HG03520 (cell line): ENCODE results near the gene MUC12.
"Not testable (repeated sequence)": the region's sequence is repeated elsewhere in the genome, so short reads cannot be mapped to it uniquely, and the experiment has no call there.

Experiments used
- ATAC-seq: cut with Tn5 transposase; IDR thresholded peaks from one replicate; pipeline ENCODE4 v1.9.1; 2021; ENCODE audit warnings: mild to moderate bottlenecking, moderate library complexity; ENCODE audit not compliant: unreplicated experiment

The MUC12 gene

GRCh38 chr7:100969066-100969615, at the start of gene MUC12:
TSS of gene MUC12 (plus strand) at chr7:100969565. CDS start at chr7:100969623, 58 bp downstream.
- no peak for ATAC-seq

- not testable (repeated sequence) for ATAC-seq
These were observed 49.5 kb upstream of the MUC12 start for GRCh38 chr7:100919779-100920437.

- ATAC-seq, result no peak
These were observed 48.3 kb upstream of the MUC12 start for GRCh38 chr7:100921039-100921438.

GRCh38 chr7:100923616-100924015, 45.7 kb upstream of the MUC12 start:
- not testable (repeated sequence) for ATAC-seq

- ATAC-seq, result no peak
These were observed 39.6 kb upstream of the MUC12 start for GRCh38 chr7:100929808-100930174.

GRCh38 chr7:100933734-100934133, 35.6 kb upstream of the MUC12 start:
- ATAC-seq, result no peak

- ATAC-seq, result not testable (repeated sequence)
These were observed 34.0 kb upstream of the MUC12 start for GRCh38 chr7:100935381-100935780.

- not testable (repeated sequence) for ATAC-seq
These were observed 33.2 kb upstream of the MUC12 start for GRCh38 chr7:100936167-100936566.

- no peak for ATAC-seq
These were observed 27.2 kb upstream of the MUC12 start for GRCh38 chr7:100942045-100942774.

- no peak for ATAC-seq
These were observed 25.7 kb upstream of the MUC12 start for GRCh38 chr7:100943693-100944092.

- no peak for ATAC-seq
These were observed 25.2 kb upstream of the MUC12 start for GRCh38 chr7:100944138-100944537.

- ATAC-seq, result no peak
These were observed 23.3 kb upstream of the MUC12 start for GRCh38 chr7:100946111-100946510.

GRCh38 chr7:100946766-100947365, 22.5 kb upstream of the MUC12 start:
- no peak for ATAC-seq

GRCh38 chr7:100947792-100948191, 21.6 kb upstream of the MUC12 start:
- no peak for ATAC-seq

GRCh38 chr7:100949227-100949932, 20.0 kb upstream of the MUC12 start, which contains the start of gene MUC3A:
TSS of gene MUC3A (plus strand) at chr7:100949534. CDS start at chr7:100949625, 91 bp downstream.
- no peak for ATAC-seq

- ATAC-seq, result no peak
These were observed 19.4 kb upstream of the MUC12 start for GRCh38 chr7:100949933-100950443.

GRCh38 chr7:100951172-100951571, 18.2 kb upstream of the MUC12 start:
- no peak for ATAC-seq

GRCh38 chr7:100951888-100952560, 17.3 kb upstream of the MUC12 start:
- ATAC-seq, result no peak

GRCh38 chr7:100952641-100953040, 16.7 kb upstream of the MUC12 start:
- no peak for ATAC-seq

GRCh38 chr7:100957832-100958421, 11.4 kb upstream of the MUC12 start:
- ATAC-seq, result no peak
